Skin of body (tissue), 2 donors: ENCODE data around the gene NXPE3. TPM values are rescaled to one million over a fixed set of nuclear protein-coding genes. Genes with fewer than 3 reads are reported as not detected.

Source experiments
- DNase-seq: peaks from one replicate; lab custom pipeline; 2025; lab: John Stamatoyannopoulos, UW
- total RNA-seq: library from RNA; depleted of rRNA; stranded (reverse); fragments of >200 nt; gene quantifications from one replicate; pipeline ENCODE4 v1.2.3, GENCODE V29; 2014

Gene NXPE3
- total RNA-seq, 1 donor from 2014 or later = 4.8 TPM

DNA sequence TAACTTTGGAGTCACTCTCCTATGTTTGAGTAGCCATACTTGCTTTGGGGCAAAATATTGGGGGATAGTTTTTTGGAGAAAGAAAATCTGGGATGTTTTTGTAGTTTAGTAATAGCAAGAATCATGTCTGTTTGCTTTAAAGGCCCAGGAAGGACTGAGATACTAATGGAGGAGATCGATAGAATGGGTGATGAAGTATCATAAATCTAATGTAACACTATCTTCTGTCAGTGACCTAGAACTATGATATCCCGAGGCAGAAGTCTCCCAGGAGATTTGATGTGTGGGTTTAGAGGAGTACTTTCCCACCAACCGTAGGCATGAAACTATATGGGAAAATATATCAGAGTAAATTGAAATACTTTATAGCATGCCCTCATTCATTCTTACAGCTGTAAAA, 49.3 kb downstream of the NXPE3 start:
- no peak for DNase-seq

DNA sequence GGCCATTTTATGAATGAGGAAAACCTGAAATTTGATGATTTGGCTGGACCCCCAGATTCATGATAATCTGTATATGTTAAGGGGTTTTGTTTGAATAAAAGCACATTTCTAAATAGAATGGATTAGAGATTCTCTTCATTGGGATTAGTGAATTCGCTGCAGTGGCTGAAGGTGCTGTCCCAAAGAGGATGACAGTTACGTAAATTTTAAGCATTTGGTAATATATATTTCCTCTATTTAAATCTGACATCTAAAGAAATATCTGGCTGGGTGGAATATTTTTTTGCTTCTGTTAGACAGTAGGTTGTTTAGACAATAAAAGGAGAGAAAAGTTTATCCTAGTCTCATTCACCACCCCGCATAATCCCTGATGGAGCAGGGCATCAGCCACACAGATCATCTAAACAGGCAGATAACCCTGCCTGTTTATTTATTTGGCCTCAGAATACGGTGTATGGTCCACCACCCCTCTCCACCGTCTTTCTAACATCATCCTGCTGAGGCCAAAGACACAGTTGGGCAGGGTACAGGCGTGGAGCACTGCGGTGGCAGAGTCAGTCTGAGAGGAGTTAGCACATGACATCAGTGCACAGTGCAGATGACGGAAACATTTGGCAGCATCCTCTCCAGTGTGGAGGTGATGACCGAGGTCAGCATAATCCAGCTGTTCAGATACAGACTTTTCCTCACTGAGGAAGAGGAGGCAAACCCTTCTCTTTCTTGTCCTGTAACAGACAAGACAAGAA, 49.9 kb downstream of the NXPE3 start:
- DNase-seq = peak; percentile 54

DNA sequence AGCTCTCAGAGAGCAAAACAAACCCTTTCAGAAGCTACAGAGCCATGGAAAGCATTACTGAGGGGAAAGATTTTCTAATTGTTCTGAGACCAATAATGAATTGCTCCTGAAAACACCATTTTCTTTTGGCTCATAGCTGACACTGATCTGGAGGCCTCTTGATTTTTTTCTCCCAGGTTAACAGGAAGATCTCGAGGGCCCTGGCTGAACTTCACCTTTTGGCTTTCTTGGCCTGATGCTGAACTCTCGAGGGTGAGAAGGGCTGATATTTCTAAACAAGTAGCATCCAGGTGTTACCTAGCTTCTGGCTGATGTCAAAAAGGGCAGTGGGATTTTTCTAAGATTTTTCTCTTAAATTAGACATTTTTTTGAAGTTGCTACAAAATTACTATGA, 50.4 kb downstream of the NXPE3 start:
- no peak for DNase-seq

DNA sequence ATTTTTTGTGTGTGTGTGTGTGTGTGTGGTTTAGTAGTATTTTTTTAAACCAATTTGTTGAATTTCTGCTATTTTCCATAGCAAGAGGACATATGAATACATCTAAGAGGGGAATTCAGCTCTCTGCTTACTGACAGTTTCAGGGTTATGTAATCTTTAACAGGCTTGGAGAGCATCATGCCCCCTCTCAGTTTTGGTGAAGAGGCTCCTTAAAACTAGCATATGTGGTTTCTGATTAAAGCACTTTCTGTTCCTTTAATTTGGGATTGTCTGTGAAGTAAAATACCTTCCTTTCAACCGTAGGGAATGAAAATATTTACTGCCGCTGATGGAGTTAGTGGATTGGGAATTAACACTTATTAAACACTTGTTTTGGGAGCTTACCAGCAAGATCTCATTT, 50.9 kb downstream of the NXPE3 start:
- no peak for DNase-seq

DNA sequence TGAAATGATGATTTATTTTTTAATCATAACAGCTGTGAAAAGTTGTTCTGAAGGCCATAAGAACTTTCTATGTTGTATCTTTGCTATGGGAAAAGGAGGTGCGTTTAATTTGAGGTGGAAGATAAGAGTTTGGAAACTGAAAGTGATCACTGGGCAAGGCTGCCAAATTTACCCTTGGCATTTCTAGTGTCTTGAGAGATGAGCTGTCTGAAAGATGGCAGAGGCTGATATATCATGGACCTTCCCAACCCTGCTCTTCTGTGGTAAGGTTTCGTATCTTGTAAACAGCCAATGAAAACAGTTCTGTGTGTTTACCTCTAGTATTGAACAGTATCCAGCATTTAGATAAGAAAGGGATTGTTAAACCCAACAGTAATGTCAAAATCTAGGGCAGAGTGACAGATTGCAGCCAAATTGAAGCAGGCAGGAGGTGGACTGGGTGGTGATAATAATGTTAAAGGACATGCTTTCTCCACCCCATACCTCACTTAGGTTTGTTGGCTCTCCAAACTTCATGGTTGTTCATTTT, 54.5 kb downstream of the NXPE3 start:
- no peak for DNase-seq

DNA sequence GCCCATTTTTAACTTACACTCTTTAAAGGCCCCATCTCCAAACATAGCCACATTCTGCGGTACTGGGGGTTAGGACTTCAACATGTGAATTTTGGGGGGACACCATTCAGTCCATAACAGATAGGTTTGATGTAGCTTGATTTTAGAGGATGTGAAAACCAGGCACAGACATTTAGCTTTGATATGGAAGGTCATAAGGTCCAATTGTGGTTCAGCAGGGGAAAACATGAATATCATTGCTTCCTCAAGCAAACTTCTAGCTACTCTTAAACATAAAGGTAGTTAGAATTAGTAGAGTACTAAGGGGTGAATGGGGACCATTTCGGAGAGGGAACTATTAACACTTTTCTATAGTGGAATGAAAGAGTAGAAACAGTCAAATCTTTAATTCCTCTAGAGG, 56.7 kb downstream of the NXPE3 start:
- no peak for DNase-seq

DNA sequence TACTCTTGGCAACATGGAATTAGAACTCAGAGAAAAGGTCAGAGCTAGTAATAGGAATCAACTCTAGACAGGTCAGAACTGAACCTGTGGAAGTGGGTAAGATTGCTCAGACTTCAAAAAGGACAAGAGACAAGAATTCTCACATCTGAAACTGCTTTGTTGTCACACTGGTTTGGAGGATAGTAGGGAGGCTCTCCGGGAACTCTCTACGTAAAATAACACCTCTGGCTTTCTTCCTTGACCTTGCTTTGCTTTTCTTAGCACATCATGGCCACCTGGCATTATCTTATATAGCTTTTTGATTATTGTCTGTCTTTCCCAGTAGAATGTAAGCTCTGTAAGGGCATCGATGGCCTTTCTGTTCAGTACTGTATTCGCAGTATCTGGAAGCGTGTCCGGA, 57.1 kb downstream of the NXPE3 start:
- DNase-seq = no peak

DNA sequence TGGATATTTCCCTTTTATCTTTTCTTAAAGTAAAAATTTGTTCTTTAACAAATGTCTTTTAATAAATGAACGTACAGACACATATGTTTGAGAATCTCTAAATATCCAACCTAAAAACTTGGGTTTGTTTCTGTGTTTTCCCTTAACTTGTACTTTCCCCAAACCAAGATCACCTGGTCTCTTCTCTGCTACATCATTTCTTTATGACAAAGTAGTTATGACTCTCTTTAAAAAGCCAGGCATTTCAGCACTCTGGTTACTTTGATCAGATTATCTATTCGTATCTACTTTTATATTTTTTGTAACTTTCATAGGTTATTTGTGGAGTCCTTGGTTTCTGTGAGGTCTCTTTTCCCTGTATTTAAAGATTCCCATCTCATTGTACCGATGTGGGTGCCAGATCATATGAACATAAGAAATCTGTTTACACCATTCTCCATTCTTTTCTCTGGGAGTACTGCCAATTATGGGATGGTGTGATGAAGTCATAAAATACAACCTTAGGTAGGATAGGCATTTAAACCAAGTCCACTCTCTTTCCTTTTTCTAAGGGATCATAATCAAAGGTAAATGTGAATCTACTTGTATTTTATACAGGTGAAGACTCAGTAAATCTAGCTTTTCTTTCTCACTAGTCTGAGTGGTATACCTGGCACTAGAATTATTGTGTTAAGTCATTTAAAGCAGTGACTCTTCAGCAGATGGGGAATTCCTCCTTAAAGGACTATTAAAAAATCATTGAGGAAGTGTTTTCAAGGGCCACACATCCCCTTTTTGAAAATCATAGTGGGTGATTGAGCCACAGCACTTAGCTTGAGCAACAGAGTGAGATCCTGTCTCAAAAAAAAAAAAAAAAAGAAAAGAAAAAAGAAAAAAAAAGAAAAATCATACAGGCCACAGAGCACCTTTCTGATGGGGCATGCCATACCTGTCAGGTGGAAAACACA, 57.9 kb downstream of the NXPE3 start:
- no peak for DNase-seq

DNA sequence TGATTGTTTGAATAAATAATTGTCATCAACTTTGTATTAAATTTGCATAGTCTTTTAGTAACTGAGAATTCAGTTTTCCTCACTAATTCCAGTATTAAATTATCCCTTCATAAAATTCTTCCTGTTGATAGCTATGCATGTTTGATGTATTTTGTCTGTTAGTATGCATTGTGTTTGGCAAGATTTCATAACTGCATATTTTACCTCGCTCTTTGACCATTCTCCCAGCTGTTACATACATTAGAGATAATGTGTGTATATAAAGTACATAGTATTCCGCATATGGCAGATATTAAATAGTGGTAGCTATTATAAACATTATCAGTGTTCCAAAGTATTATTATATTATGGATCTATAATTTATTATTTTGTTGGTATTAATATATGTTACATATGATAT, 59.7 kb downstream of the NXPE3 start:
- no peak for DNase-seq

DNA sequence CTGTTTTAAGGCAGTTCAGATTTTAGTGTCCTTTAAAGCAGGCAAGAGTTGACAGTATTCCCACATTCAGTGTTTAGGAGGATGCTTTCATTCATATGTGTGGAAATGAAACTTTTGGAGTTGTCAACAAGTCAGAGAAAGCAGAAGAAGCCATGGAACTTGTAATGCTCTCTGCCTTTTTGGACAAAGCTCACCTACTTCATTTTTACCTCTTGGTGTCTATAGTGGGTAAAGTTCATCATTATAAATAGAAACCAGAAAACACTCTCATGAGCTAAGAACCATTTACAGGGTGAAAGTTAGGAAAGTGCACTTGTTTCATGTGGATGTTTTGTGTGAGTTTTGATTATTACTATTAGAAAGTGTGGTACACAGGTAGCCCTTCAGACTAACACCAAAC, 61.1 kb downstream of the NXPE3 start:
- DNase-seq = no peak

DNA sequence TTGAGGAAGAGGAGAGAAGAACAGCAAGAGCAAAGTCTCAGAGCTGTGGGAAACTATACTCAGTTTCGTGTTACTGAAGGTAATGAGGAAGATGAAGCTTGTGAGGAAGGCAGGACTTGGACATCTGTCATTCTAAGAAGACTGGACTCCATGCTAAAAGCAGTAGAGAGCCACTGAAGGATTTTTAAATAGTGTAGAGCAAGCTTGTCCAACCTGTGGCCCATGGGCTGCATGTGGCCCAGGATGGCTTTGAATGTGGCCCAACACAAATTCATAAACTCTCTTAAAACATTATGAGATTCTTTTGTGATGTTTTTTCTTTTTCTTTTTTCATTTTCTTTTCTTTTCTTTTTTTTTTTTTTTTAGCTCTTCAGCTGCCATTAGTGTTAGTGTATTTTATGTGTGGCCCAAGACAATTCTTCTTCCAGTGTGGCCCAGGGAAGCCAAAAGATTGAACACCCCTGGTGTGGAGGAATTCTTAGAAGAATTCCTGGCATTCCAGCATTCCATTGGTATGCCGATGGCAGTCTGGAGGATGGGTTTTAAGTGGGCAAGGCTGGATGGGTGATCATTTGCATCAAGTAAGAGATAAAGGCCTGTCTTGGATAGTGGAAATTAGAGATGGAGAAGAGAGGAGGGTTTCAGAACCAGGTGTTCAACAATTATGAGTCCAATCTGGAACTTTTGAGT, 63.4 kb downstream of the NXPE3 start:
- no peak for DNase-seq

DNA sequence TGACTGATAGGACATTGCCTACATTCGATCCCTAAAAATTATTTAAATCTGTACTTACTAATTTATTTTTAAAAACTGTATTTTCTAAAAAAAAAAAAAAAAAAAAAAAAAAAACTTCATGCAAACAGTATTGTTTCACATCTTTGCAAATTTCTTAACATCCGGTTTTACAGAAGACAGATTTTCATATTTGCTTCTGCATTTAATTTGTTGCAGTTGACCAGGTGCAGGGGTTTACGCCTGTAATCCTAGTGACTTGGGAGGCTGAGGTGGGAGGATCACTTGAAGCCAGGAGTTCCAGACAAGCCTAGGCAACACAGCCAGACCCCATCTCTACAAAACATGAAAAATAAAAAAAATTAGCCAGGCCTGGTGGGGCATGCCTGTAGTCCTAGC, 63.9 kb downstream of the NXPE3 start:
- DNase-seq = no peak

DNA sequence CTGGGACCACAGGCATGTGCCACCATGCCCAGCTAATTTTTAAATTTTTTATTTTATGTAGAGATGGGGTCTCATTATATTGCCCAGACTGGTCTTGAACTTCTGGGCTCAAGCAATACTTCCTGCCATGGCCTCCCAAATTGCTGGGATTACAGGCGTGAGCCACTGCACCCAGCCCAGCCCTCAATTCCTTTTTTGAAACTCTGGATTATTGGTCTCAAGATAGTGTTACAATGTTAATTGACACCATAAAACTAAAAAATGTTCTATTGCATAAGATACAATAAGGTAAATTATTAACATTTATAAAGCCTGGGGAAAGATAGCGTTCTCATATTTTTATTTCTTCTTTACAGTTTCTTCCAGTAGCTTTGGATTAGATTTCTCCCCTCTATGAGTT, 66.4 kb downstream of the NXPE3 start:
- DNase-seq = no peak

DNA sequence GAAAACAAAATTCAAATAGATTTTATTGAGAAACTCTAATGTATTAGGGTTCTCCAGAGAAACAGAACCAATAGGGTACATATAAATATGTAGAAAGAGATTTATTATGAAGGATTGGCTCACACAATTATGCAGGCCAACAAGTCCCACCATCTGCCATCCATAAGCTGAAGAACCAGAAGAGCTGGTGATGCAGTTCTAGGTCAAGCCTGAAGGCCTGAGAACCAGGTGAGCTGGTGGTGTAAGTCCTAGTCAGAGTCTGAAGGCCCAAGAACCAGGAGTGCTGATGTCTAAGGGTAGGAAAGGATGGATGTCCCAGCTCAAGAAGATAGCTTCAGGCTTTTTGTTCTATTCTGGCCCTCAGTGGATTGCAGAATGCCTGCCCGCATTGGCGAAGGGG, 67.7 kb downstream of the NXPE3 start:
- DNase-seq = no peak

DNA sequence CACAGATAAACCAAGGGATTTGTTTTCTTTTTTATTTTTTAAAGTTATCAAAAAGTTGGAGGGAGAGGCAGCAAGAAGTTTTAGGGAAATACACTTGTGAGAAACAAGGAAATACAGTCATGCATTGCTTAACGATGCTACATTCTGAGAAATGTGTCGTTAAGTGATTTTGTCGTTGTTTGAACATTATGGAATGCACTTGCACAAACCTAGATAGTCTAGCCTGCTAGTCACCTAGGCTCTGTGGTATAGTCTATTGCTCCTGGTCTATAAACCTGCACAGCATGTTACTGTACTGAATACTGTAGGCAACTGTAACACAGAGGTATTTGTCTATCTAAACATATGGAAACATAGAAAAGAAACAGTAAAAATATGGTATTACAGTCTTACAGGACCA, 68.3 kb downstream of the NXPE3 start:
- DNase-seq = no peak

DNA sequence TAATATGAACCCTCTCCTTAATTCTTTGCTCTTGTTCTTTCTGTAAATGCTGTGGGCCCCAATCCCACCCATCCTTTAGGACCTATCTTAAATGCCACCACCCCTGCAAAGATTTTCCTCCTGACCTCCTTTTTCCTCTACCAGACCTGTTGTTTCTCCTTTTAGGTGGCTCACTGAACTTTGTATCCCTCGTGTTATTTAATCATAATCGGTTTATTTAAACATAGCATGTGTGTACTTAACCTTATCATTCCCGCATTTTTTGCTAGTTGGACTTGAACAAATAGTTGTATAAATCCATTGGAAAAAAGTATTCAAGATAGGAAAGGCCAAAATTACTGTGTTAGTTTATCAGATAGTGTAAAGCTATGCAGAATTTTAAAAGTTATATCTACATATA, 69.3 kb downstream of the NXPE3 start:
- DNase-seq = no peak

DNA sequence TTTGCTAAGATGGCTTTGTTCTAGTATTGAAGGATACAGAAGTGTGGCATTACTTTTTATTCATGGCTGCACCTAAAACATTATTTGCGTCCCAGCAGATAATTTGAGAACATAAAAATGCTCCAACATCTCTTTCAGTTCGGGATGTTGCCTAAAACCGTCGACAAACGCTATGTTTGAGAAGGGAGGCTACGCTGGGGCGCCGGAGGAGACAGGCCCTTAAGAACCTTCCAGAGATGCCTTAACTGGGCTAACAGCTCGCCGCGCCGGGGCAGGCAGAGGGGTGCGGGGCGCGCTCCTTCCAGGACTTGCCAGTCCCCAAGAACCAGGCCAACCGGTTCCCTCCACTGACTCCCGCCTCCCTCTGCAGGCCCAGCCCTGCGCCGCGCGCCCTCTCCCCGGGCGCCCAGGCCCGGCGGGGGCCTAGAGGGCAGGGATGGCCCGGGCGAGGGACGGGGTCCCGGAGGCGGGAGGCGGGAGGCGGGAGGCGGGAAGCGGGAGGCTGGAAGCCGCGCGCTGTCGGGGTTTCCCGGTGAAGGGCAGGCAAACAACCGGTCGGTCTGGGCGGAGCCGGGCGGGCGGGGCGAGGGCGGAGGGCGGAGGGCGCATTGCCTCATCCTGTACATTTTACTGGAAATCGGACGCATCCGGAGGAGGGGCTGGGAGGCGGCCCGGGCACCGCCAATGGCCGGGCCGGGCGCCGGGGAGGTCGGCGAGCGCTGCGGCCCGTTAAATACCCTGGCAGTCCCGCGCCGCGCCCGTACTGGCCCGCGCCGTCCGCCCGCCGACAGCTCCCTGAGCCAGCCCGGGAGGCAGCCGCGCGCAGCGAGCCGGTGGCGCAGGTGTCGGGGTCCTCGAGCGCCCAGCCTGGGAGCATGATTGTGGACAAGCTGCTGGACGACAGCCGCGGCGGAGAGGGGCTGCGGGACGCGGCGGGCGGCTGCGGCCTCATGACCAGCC, 70.0 kb downstream of the NXPE3 start, which contains the start of gene NFKBIZ:
Gene NFKBIZ (plus strand): TSS at position 761 of the 960 bp plus-strand sequence. CDS start 115 bp downstream, at position 876.
- DNase-seq = peak; percentile 86

DNA sequence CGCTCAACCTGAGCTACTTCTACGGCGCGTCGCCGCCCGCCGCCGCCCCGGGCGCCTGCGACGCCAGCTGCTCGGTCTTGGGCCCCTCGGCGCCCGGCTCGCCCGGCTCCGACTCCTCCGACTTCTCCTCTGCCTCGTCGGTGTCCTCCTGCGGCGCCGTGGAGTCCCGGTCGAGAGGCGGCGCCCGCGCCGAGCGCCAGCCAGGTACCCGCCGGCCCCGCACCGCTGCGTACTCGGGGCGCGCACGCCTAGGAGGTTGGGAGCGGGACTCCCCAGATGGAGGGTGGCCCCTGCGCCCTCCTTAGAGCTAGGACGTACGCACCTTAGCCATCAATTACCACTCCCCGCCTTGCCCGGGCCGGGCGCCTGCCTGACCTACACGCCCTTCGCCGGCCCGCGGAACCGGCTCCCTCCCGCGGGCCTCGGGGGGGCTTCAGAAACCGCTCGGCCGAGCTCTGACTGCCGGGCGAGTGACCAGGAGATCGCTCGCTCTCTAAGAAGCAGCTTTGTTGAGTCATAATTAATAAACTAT, 70.8 kb downstream of the NXPE3 start:
- no peak for DNase-seq

DNA sequence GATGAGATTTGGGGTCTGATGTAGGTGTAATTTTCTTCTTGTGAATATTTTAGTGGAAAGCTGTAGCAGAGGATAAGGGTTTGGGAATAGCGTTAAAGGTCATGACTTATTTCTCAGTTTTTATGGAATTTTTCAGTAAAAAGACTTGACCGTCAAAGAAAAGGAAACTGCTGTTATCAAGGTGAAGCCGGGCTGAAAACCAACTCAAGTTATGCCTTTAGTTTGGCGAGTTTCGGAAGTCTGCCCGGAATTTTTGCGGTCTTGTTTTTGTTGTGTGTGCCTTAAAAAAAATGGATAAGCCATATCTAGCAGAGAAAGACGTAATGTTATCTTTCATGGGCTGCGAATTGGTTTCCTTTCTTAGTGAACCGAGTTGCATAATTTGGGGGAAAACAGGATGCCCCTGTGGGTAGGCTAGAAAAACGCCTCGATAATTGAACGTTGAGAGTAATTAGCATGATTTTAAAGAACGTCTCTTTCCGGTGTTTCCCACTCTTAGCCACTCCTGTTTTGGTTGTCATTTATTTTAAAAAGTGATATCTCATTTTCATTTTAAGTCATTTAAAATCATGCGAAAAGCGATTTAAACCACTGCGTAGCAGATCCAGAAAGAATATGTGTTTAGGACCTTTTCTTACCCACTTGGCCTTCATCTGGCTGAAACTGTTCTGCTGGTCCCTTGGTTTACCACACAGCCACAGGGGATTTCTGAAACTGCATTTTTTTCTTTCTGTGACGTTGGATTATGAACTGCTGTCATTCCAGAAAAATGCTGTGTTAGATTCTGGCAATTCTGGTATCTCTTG, 71.4 kb downstream of the NXPE3 start:
- DNase-seq = peak; percentile 24
